Adrenal gland (tissue), 5 donors: ENCODE data around the gene ORAI2.

Experiments used
- POLR2A ChIP-seq, 2 donors: fragments of 450-650 bp; IDR thresholded peaks; one replicate each; pipeline ENCODE4 v1.6.1; 2017; ENCODE audit warnings: antibody characterized with exemption in 2 of 2, mild to moderate bottlenecking in 2 of 2, moderate library complexity in 1 of 2
- TF ChIP-seq, protein P1 (sequence below), 6 experiments: fragments of 450-650 bp in 4 of 6; fragments of 200-600 bp in 2 of 6; sonication (generic) in 1 of 6; IDR thresholded peaks; 1 replicate in 5 of 6; 2 replicates in 1 of 6; pipeline versions ENCODE4 v1.5.1 to v1.8.0; 2016 to 2021; ENCODE audit warnings: antibody characterized with exemption in 6 of 6, mild to moderate bottlenecking in 2 of 6, moderate library complexity in 1 of 6
- donor health status: DM: no; HTN: no; CAD: no.

DNA sequence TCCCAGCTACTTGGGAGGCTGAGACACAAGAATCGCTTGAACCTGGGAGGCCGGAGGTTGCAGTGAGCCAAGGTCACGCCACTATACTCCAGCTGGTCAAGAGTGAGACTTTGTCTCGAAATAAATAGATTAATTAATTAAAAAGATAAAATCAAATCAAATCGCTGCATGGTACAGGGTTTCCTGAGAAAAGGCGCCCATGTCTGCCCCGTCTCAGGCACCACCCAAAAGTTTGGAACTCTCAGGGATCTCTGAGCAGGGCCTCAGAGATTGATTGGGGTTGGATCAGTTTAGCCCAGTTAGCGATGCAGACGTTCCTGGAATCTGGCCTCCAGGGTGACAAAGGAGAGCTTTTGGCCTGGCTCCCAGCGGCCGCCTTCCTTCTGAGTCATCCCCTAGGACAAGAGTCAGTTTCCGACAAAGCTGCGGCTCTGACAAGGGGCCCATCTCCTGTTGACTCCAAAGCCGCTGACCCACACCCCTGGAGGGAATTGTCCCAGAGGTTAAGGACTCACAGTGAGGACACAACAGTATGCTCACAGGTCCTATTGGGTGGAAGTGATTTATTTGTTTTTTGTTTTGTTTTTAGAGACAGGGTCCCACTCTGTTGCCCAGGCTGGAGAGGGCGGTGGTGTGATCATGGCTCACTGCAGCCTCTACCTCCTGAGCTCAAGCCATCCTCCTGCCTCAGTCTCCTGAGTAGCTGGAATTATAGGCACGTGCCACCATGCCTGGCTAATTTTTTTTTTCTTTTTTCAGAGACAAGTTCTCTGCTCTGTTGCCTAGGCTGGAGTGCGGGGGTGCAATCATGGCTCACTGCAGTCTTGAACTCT lies 6.8 kb downstream of the ORAI2 start:
- TF ChIP-seq, protein P1, sequence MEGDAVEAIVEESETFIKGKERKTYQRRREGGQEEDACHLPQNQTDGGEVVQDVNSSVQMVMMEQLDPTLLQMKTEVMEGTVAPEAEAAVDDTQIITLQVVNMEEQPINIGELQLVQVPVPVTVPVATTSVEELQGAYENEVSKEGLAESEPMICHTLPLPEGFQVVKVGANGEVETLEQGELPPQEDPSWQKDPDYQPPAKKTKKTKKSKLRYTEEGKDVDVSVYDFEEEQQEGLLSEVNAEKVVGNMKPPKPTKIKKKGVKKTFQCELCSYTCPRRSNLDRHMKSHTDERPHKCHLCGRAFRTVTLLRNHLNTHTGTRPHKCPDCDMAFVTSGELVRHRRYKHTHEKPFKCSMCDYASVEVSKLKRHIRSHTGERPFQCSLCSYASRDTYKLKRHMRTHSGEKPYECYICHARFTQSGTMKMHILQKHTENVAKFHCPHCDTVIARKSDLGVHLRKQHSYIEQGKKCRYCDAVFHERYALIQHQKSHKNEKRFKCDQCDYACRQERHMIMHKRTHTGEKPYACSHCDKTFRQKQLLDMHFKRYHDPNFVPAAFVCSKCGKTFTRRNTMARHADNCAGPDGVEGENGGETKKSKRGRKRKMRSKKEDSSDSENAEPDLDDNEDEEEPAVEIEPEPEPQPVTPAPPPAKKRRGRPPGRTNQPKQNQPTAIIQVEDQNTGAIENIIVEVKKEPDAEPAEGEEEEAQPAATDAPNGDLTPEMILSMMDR (IDR thresholded peaks at IDR 0.05): no peak
- peak in 1 of 2 donors; percentile 21 for TF ChIP-seq POLR2A (IDR thresholded peaks at IDR 0.05)
